ENCODE data around the gene PRKAG2. TPM values are rescaled to one million over a fixed set of nuclear protein-coding genes. Genes with fewer than 3 reads are reported as not detected.

PRKAG2 gene
- polyA plus RNA-seq, 3 donors, result 29.2 to 59.8 (median 30.9) TPM

- Histone ChIP-seq H3K9me3 (replicated peaks in 1 of 2; ENCODE audit: control insufficient read depth in 1 of 2, insufficient read depth in 1 of 2, low read length in 2 of 2) (no peaks in the 10 kb centered on the region), H3K36me3 (replicated peaks in 1 of 2; ENCODE audit: control insufficient read depth in 1 of 2, insufficient read depth in 2 of 2, low read length in 2 of 2) (peaks cover 0 to 9% of the 10 kb centered on the region in 2 donors), H3K79me2 (ENCODE audit: insufficient read depth, low read length) (peaks cover 75% of the 10 kb centered on the region), H3K27me3 (ENCODE audit: control insufficient read depth in 2 of 2, insufficient read depth in 2 of 2, low read length in 2 of 2) (no peaks in the 10 kb centered on the region), H3K27ac (ENCODE audit: low read depth in 1 of 2, low read length in 2 of 2) (peak overlapping the region in 1 of 2 donors; percentile 22), H2AFZ (ENCODE audit: insufficient read depth, low read depth, low read length, poor library complexity, severe bottlenecking) (no peak overlapping the region), H3K4me1 (ENCODE audit: control insufficient read depth in 1 of 2, insufficient read depth in 2 of 2, low read length in 2 of 2) (peaks cover 18 to 27% of the 10 kb centered on the region in 2 donors), H3K4me2 (replicated peaks; ENCODE audit: extremely low read depth, low read length, poor library complexity, severe bottlenecking) (no peak overlapping the region), H4K20me1 (ENCODE audit: insufficient read depth, low read length) (peaks cover 99% of the 10 kb centered on the region), H3K9ac (ENCODE audit: insufficient read depth, low read length, poor library complexity, severe bottlenecking) (no peak overlapping the region), H3K4me3 (replicated peaks in 1 of 3; ENCODE audit: low read depth in 2 of 3, low read length in 3 of 3) (no peak overlapping the region)
- Mint-ChIP-seq H3K4me1 (peaks cover 23% of the 10 kb centered on the region), H3K9me3 (peaks cover 0 to 3% (median 0%) of the 10 kb centered on the region in 7 donors), H3K27ac (peak overlapping the region in 1 of 7 donors; percentile 6), H3K36me3 (peaks cover 11 to 26% of the 10 kb centered on the region in 2 donors), H3K27me3 (ENCODE audit: low read depth in 3 of 3) (peaks cover 0 to 5% (median 0%) of the 10 kb centered on the region in 3 donors), H3K4me3 (no peak overlapping the region)
- 80% methylated on average over 2 of the region's 8 CpGs for WGBS (ENCODE audit: insufficient coverage)
- no peak for TF ChIP-seq CTCF (IDR thresholded peaks at IDR 0.05)
- no peak for DNase-seq
- intact Hi-C loops (cut with micrococcal nuclease), result no loop called here
Measured at GRCh38 chr7:151823566-151824372, 53.1 kb downstream of the PRKAG2 start.

- Histone ChIP-seq H3K9me3 (replicated peaks in 1 of 2; ENCODE audit: control insufficient read depth in 1 of 2, insufficient read depth in 1 of 2, low read length in 2 of 2) (no peaks in the 10 kb centered on the region), H3K27me3 (ENCODE audit: control insufficient read depth in 2 of 2, insufficient read depth in 2 of 2, low read length in 2 of 2) (no peaks in the 10 kb centered on the region), H3K9ac (ENCODE audit: insufficient read depth, low read length, poor library complexity, severe bottlenecking) (no peak overlapping the region), H3K36me3 (replicated peaks in 1 of 2; ENCODE audit: control insufficient read depth in 1 of 2, insufficient read depth in 2 of 2, low read length in 2 of 2) (peaks cover 0 to 17% of the 10 kb centered on the region in 2 donors), H4K20me1 (ENCODE audit: insufficient read depth, low read length) (peaks cover 99% of the 10 kb centered on the region), H3K4me2 (replicated peaks; ENCODE audit: extremely low read depth, low read length, poor library complexity, severe bottlenecking) (no peak overlapping the region), H3K79me2 (ENCODE audit: insufficient read depth, low read length) (peaks cover 69% of the 10 kb centered on the region), H3K4me3 (replicated peaks in 1 of 3; ENCODE audit: low read depth in 2 of 3, low read length in 3 of 3) (no peak overlapping the region), H2AFZ (ENCODE audit: insufficient read depth, low read depth, low read length, poor library complexity, severe bottlenecking) (no peak overlapping the region), H3K4me1 (ENCODE audit: control insufficient read depth in 1 of 2, insufficient read depth in 2 of 2, low read length in 2 of 2) (peaks cover 18 to 27% of the 10 kb centered on the region in 2 donors), H3K27ac (ENCODE audit: low read depth in 1 of 2, low read length in 2 of 2) (no peak overlapping the region)
- WGBS (ENCODE audit: insufficient coverage), result 92% methylated on average over 13 of the region's 17 CpGs
- Mint-ChIP-seq H3K36me3 (peaks cover 13 to 26% of the 10 kb centered on the region in 2 donors), H3K4me1 (peaks cover 23% of the 10 kb centered on the region), H3K27me3 (ENCODE audit: low read depth in 3 of 3) (peaks cover 0 to 5% (median 0%) of the 10 kb centered on the region in 3 donors), H3K9me3 (peaks cover 0 to 3% (median 0%) of the 10 kb centered on the region in 7 donors), H3K27ac (peak overlapping the region in 2 of 7 donors; percentile 46 to 61), H3K4me3 (no peak overlapping the region)
- DNase-seq, result no peak
- intact Hi-C loops (cut with micrococcal nuclease), result no loop called here
- TF ChIP-seq CTCF (IDR thresholded peaks at IDR 0.05), result no peak
Measured at GRCh38 chr7:151822541-151823181, 54.3 kb downstream of the PRKAG2 start.
